ENCODE results near the gene B4GALT1.

B4GALT1 gene

GRCh38 chr9:33129251-33129885 lies 37.8 kb downstream of the B4GALT1 start:
- no peak for TF ChIP-seq POLR2AphosphoS5 (IDR thresholded peaks at IDR 0.05; ENCODE audit: low read depth, low read length)
- TF ChIP-seq FOXP2 (optimal IDR thresholded peaks at IDR 0.05; ENCODE audit: borderline replicate concordance, extremely low read depth, extremely low read length, insufficient read depth): no peak
- no peak for TF ChIP-seq REST (IDR thresholded peaks at IDR 0.05; ENCODE audit: insufficient read depth in 1 of 2, low read depth in 2 of 2, low read length in 2 of 2)
- TF ChIP-seq TAF1 (IDR thresholded peaks at IDR 0.05; ENCODE audit: borderline replicate concordance, insufficient read depth, low read length): no peak
- no peak for TF ChIP-seq SIN3A (IDR thresholded peaks at IDR 0.05; ENCODE audit: borderline replicate concordance, insufficient read depth, low read length)

GRCh38 chr9:33128570-33128969 lies 38.6 kb downstream of the B4GALT1 start:
- no peak for TF ChIP-seq POLR2AphosphoS5 (IDR thresholded peaks at IDR 0.05; ENCODE audit: low read depth, low read length)
- TF ChIP-seq FOXP2 (optimal IDR thresholded peaks at IDR 0.05; ENCODE audit: borderline replicate concordance, extremely low read depth, extremely low read length, insufficient read depth): no peak
- no peak for TF ChIP-seq TAF1 (IDR thresholded peaks at IDR 0.05; ENCODE audit: borderline replicate concordance, insufficient read depth, low read length)
- no peak for TF ChIP-seq SIN3A (IDR thresholded peaks at IDR 0.05; ENCODE audit: borderline replicate concordance, insufficient read depth, low read length)
- no peak for TF ChIP-seq REST (IDR thresholded peaks at IDR 0.05; ENCODE audit: insufficient read depth in 1 of 2, low read depth in 2 of 2, low read length in 2 of 2)

GRCh38 chr9:33127881-33128280 lies 39.3 kb downstream of the B4GALT1 start:
- TF ChIP-seq FOXP2 (optimal IDR thresholded peaks at IDR 0.05; ENCODE audit: borderline replicate concordance, extremely low read depth, extremely low read length, insufficient read depth) (no peak), POLR2AphosphoS5 (IDR thresholded peaks at IDR 0.05; ENCODE audit: low read depth, low read length) (no peak), TAF1 (IDR thresholded peaks at IDR 0.05; ENCODE audit: borderline replicate concordance, insufficient read depth, low read length) (no peak), REST (IDR thresholded peaks at IDR 0.05; ENCODE audit: insufficient read depth in 1 of 2, low read depth in 2 of 2, low read length in 2 of 2) (no peak), SIN3A (IDR thresholded peaks at IDR 0.05; ENCODE audit: borderline replicate concordance, insufficient read depth, low read length) (no peak)

- no peak for TF ChIP-seq POLR2AphosphoS5 (IDR thresholded peaks at IDR 0.05; ENCODE audit: low read depth, low read length)
- TF ChIP-seq SIN3A (IDR thresholded peaks at IDR 0.05; ENCODE audit: borderline replicate concordance, insufficient read depth, low read length): no peak
- no peak for TF ChIP-seq TAF1 (IDR thresholded peaks at IDR 0.05; ENCODE audit: borderline replicate concordance, insufficient read depth, low read length)
- TF ChIP-seq FOXP2 (optimal IDR thresholded peaks at IDR 0.05; ENCODE audit: borderline replicate concordance, extremely low read depth, extremely low read length, insufficient read depth): no peak
- no peak for TF ChIP-seq REST (IDR thresholded peaks at IDR 0.05; ENCODE audit: insufficient read depth in 1 of 2, low read depth in 2 of 2, low read length in 2 of 2)
Measured at GRCh38 chr9:33125871-33126823, 41.0 kb downstream of the B4GALT1 start.

Data from PFSK-1 (cell line).